ENCODE results near the gene LAMA3.
"Not testable (repeated sequence)": the region's sequence is repeated elsewhere in the genome, so short reads cannot be mapped to it uniquely, and the experiment has no call there.

DNA sequence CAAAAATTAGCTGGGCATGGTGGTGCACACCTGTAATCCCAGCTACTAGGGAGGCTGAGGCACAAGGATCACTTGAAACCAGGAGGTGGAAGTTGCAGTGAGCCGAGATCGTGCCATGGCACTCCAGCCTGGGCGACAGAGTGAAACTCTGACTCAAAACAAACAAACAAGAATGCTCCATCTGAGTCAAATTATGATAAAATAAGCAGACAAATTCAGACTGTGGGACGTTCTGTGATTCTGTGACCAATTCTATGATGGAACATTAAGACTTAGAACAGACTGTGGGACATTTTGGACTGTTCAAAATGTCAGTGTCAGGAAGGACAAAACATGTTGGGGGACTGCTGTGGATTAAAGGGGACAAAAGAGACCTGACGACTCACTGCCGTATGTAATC lies 52.7 kb downstream of the LAMA3 start:
- TF ChIP-seq, protein P1, sequence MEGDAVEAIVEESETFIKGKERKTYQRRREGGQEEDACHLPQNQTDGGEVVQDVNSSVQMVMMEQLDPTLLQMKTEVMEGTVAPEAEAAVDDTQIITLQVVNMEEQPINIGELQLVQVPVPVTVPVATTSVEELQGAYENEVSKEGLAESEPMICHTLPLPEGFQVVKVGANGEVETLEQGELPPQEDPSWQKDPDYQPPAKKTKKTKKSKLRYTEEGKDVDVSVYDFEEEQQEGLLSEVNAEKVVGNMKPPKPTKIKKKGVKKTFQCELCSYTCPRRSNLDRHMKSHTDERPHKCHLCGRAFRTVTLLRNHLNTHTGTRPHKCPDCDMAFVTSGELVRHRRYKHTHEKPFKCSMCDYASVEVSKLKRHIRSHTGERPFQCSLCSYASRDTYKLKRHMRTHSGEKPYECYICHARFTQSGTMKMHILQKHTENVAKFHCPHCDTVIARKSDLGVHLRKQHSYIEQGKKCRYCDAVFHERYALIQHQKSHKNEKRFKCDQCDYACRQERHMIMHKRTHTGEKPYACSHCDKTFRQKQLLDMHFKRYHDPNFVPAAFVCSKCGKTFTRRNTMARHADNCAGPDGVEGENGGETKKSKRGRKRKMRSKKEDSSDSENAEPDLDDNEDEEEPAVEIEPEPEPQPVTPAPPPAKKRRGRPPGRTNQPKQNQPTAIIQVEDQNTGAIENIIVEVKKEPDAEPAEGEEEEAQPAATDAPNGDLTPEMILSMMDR (IDR thresholded peaks at IDR 0.05): not testable (repeated sequence)
- not testable (repeated sequence) for TF ChIP-seq POLR2A (IDR thresholded peaks at IDR 0.05)

Measured in Peyer's patch (tissue), 4 donors.